K562 (cell line): ENCODE results near the gene TINAG.

ENCODE experiments used
- GABPA ChIP-seq: fragments of 200-800 bp; sonication (Bioruptor generic); conservative IDR thresholded peaks from 2 replicates; pipeline ENCODE4 v1.6.1; 2016; ENCODE audit warnings: low read depth, missing genetic modification characterization, missing compliant biosample characterization
- HDAC2 ChIP-seq: fragments of 450-650 bp; IDR thresholded peaks from 2 replicates; pipeline ENCODE4 v1.6.1; 2016; ENCODE audit warnings: mild to moderate bottlenecking
- MEF2D ChIP-seq: conservative IDR thresholded peaks from 2 replicates; pipeline ENCODE4 v1.6.1; 2016; ENCODE audit warnings: low read depth, missing genetic modification characterization, missing compliant biosample characterization
- NRF1 ChIP-seq, 2 experiments: fragments of 450-650 bp; IDR thresholded peaks in 1 of 2; conservative IDR thresholded peaks in 1 of 2; 2 replicates each; pipeline ENCODE4 v1.6.1; 2014; ENCODE audit warnings: mild to moderate bottlenecking in 2 of 2
- POLR2A ChIP-seq: fragments of 450-650 bp; conservative IDR thresholded peaks from 2 replicates; pipeline ENCODE4 v1.6.1; 2016
- TAF1 ChIP-seq: IDR thresholded peaks from 2 replicates; pipeline ENCODE4 v1.6.1; 2011; ENCODE audit warnings: mild to moderate bottlenecking, low read length, moderate library complexity; ENCODE audit not compliant: insufficient read depth, control insufficient read depth, severe bottlenecking; ENCODE audit errors: extremely low read depth
- TF ChIP-seq, protein P1 (sequence below): fragments of 450-650 bp; formaldehyde crosslinking; IDR thresholded peaks from 2 replicates; pipeline ENCODE4 v1.4.0; 2020; ENCODE audit warnings: mild to moderate bottlenecking
- TF ChIP-seq, protein P2 (sequence below), 3 experiments: IDR thresholded peaks in 2 of 3; conservative IDR thresholded peaks in 1 of 3; 2 replicates each; pipeline ENCODE4 v1.5.1; 2011 to 2012; ENCODE audit warnings: low read length in 3 of 3, mild to moderate bottlenecking in 3 of 3, control low read depth in 2 of 3, improper control_type of control experiment in 1 of 3, inconsistent platforms in 1 of 3, low read depth in 1 of 3, mixed read lengths in 1 of 3, moderate library complexity in 1 of 3; ENCODE audit not compliant: insufficient read depth in 2 of 3
- TF ChIP-seq, protein P3 (sequence below): fragments of 250-450 bp; sonication (Bioruptor Pico); IDR thresholded peaks from 2 replicates; pipeline ENCODE4 v1.8.0; 2021; ENCODE audit warnings: mild to moderate bottlenecking, moderate library complexity

DNA sequence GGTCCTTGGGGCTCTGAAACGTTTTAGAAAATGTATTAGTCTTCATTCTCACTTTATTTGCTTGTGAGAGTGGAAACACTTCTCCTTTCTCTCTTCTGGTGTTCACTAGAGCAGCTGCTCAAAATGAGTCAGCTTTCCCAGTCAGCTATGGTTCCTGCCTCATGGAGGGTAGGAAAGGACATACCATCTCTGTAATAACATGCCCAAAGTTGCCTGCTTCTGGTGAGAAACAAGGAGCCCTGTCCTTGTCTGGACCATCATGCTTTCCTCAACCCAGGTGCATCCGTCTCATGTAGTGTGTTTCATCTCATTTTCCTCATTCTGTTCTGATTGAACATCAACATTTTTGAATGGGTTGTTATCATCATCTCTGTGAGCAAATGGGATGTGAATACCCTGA, 17.1 kb upstream of the TINAG start:
- TF ChIP-seq NRF1 (conservative IDR thresholded peaks at IDR 0.05 in 1 of 2, IDR thresholded peaks at IDR 0.05 in 1 of 2) = no peak
- TF ChIP-seq GABPA (tag) = no peak
- TF ChIP-seq, protein P1, sequence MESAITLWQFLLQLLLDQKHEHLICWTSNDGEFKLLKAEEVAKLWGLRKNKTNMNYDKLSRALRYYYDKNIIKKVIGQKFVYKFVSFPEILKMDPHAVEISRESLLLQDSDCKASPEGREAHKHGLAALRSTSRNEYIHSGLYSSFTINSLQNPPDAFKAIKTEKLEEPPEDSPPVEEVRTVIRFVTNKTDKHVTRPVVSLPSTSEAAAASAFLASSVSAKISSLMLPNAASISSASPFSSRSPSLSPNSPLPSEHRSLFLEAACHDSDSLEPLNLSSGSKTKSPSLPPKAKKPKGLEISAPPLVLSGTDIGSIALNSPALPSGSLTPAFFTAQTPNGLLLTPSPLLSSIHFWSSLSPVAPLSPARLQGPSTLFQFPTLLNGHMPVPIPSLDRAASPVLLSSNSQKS = no peak
- TF ChIP-seq, protein P2, sequence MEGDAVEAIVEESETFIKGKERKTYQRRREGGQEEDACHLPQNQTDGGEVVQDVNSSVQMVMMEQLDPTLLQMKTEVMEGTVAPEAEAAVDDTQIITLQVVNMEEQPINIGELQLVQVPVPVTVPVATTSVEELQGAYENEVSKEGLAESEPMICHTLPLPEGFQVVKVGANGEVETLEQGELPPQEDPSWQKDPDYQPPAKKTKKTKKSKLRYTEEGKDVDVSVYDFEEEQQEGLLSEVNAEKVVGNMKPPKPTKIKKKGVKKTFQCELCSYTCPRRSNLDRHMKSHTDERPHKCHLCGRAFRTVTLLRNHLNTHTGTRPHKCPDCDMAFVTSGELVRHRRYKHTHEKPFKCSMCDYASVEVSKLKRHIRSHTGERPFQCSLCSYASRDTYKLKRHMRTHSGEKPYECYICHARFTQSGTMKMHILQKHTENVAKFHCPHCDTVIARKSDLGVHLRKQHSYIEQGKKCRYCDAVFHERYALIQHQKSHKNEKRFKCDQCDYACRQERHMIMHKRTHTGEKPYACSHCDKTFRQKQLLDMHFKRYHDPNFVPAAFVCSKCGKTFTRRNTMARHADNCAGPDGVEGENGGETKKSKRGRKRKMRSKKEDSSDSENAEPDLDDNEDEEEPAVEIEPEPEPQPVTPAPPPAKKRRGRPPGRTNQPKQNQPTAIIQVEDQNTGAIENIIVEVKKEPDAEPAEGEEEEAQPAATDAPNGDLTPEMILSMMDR (IDR thresholded peaks at IDR 0.05 in 2 of 3, conservative IDR thresholded peaks at IDR 0.05 in 1 of 3; ENCODE audit: insufficient read depth in 2 of 3, low read depth in 1 of 3, low read length in 3 of 3) = no peak
- no peak for TF ChIP-seq TAF1
- no peak for TF ChIP-seq POLR2A
- TF ChIP-seq, protein P3, sequence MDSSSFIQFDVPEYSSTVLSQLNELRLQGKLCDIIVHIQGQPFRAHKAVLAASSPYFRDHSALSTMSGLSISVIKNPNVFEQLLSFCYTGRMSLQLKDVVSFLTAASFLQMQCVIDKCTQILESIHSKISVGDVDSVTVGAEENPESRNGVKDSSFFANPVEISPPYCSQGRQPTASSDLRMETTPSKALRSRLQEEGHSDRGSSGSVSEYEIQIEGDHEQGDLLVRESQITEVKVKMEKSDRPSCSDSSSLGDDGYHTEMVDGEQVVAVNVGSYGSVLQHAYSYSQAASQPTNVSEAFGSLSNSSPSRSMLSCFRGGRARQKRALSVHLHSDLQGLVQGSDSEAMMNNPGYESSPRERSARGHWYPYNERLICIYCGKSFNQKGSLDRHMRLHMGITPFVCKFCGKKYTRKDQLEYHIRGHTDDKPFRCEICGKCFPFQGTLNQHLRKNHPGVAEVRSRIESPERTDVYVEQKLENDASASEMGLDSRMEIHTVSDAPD (CRISPR knock-in tag) = no peak
- TF ChIP-seq HDAC2 = no peak
- TF ChIP-seq MEF2D (tag) = no peak
